Neural cell (in vitro differentiated cells): ENCODE results near the gene C1orf21. TPM values are rescaled to one million over a fixed set of nuclear protein-coding genes. Genes with fewer than 3 reads are reported as not detected.

Source experiments
- H2AFZ ChIP-seq: fragments of 200-600, 300-800 bp; sonication (generic), shearing (Covaris generic); 2 replicates; pipeline ENCODE4 v1.6.0; 2014; ENCODE audit warnings: low read depth, mild to moderate bottlenecking, antibody characterized with exemption, low read length, moderate library complexity
- H3F3A ChIP-seq: fragments of 200-600 bp; shearing (Covaris generic); 2 replicates; pipeline ENCODE4 v1.6.1; 2016; ENCODE audit warnings: mild to moderate bottlenecking, moderate library complexity, mixed read lengths, antibody characterized with exemption, low read length; ENCODE audit not compliant: insufficient read depth, poor library complexity, severe bottlenecking
- H3K27ac ChIP-seq: fragments of 200-600, 300-800 bp; sonication (generic), shearing (Covaris generic); 2 replicates; pipeline ENCODE4 v1.5.1; 2014; ENCODE audit warnings: mild to moderate bottlenecking, low read length, moderate library complexity
- H3K27me3 ChIP-seq: fragments of 300-800, 200-600 bp; sonication (generic), shearing (Covaris generic); 2 replicates; pipeline ENCODE4 v1.6.0; 2014; ENCODE audit warnings: mild to moderate bottlenecking, low read depth, low read length, moderate library complexity; ENCODE audit not compliant: insufficient read depth
- H3K36me3 ChIP-seq: fragments of 300-800, 200-600 bp; sonication (generic), shearing (Covaris generic); 2 replicates; pipeline ENCODE4 v1.5.1; 2014; ENCODE audit warnings: mild to moderate bottlenecking, antibody characterized with exemption, low read length, moderate library complexity; ENCODE audit not compliant: insufficient read depth
- H3K4me2 ChIP-seq: fragments of 300-800, 200-600 bp; sonication (generic), shearing (Covaris generic); 2 replicates; pipeline ENCODE4 v1.6.0; 2014; ENCODE audit warnings: mild to moderate bottlenecking, low read length
- H3K4me3 ChIP-seq: fragments of 300-800, 200-600 bp; sonication (generic), shearing (Covaris generic); 2 replicates; pipeline ENCODE4 v1.5.1; 2014; ENCODE audit warnings: mild to moderate bottlenecking, low read length, moderate library complexity
- H3K79me2 ChIP-seq: fragments of 200-600 bp; shearing (Covaris generic); replicated peaks from 2 replicates; pipeline ENCODE4 v1.6.0; 2014; ENCODE audit warnings: mild to moderate bottlenecking, low read length, moderate library complexity; ENCODE audit not compliant: insufficient read depth
- H3K9ac ChIP-seq: fragments of 300-800, 200-600 bp; sonication (generic), shearing (Covaris generic); 2 replicates; pipeline ENCODE4 v1.6.1; 2016; ENCODE audit warnings: mild to moderate bottlenecking, low read length, mixed read lengths
- H3K9me2 ChIP-seq: fragments of 200-600 bp; shearing (Covaris generic); 2 replicates; pipeline ENCODE4 v1.6.1; 2016; ENCODE audit warnings: mild to moderate bottlenecking, low read length, mixed read lengths; ENCODE audit not compliant: insufficient read depth
- H3K9me3 ChIP-seq: fragments of 200-600, 300-800 bp; sonication (generic), shearing (Covaris generic); 2 replicates; pipeline ENCODE4 v1.6.1; 2016; ENCODE audit warnings: mild to moderate bottlenecking, mixed run types, low read length, moderate library complexity, mixed read lengths
- H4K20me1 ChIP-seq: fragments of 200-600 bp; shearing (Covaris generic); 2 replicates; pipeline ENCODE4 v1.6.1; 2016; ENCODE audit warnings: mild to moderate bottlenecking, mixed run types; ENCODE audit not compliant: insufficient read depth
- EP300 ChIP-seq: fragments of 450-650 bp; conservative IDR thresholded peaks from 2 replicates; pipeline ENCODE4 v1.6.1; 2014; ENCODE audit warnings: antibody characterized with exemption, mild to moderate bottlenecking, moderate library complexity; ENCODE audit not compliant: poor library complexity, severe bottlenecking
- EZH2 ChIP-seq: fragments of 200-600, 300-800 bp; shearing (Covaris generic), sonication (generic); IDR thresholded peaks from 2 replicates; pipeline ENCODE4 v1.6.1; 2014; ENCODE audit warnings: antibody characterized with exemption, low read length, borderline replicate concordance, mild to moderate bottlenecking; ENCODE audit not compliant: insufficient read depth, poor library complexity, severe bottlenecking
- MXI1 ChIP-seq: fragments of 450-650 bp; conservative IDR thresholded peaks from 2 replicates; pipeline ENCODE4 v1.6.1; 2014; ENCODE audit warnings: antibody characterized with exemption, mild to moderate bottlenecking; ENCODE audit not compliant: poor library complexity, severe bottlenecking
- POLR2AphosphoS5 ChIP-seq: IDR thresholded peaks from 2 replicates; pipeline ENCODE4 v1.6.1; 2012
- RAD21 ChIP-seq: fragments of 450-650 bp; conservative IDR thresholded peaks from 2 replicates; pipeline ENCODE4 v1.6.1; 2014; ENCODE audit warnings: antibody characterized with exemption, mild to moderate bottlenecking, moderate library complexity
- REST ChIP-seq: IDR thresholded peaks from 2 replicates; pipeline ENCODE4 v1.6.1; 2012; ENCODE audit warnings: borderline replicate concordance
- SMC3 ChIP-seq: fragments of 450-650 bp; conservative IDR thresholded peaks from 2 replicates; pipeline ENCODE4 v1.6.1; 2014; ENCODE audit warnings: antibody characterized with exemption, mild to moderate bottlenecking, moderate library complexity; ENCODE audit not compliant: poor library complexity
- TAF1 ChIP-seq: IDR thresholded peaks from 2 replicates; pipeline ENCODE4 v1.6.1; 2012; ENCODE audit warnings: low read depth
- polyA plus RNA-seq: library from polyadenylated mRNA; depleted of rRNA; stranded (reverse); fragments of >200 nt; gene quantifications from 2 replicates; pipeline ENCODE4 v1.2.3, GENCODE V29; 2014
- TF ChIP-seq, protein P1 (sequence below): fragments of 450-650 bp; IDR thresholded peaks from 2 replicates; pipeline ENCODE4 v1.5.1; 2014; ENCODE audit warnings: antibody characterized with exemption, mild to moderate bottlenecking, moderate library complexity; ENCODE audit not compliant: poor library complexity, severe bottlenecking

C1orf21 gene
- polyA plus RNA-seq, 1 donor from 2014 or later: 21.1 TPM

GRCh38 chr1:184567637-184568036 is 180.8 kb downstream of the C1orf21 start:
- Histone ChIP-seq H3K9me3 (no peaks in the 10 kb centered on the region), H3K4me3 (no peak overlapping the region), H3K27ac (no peak overlapping the region), H3K36me3 (no peaks in the 10 kb centered on the region), H3F3A (no peaks in the 10 kb centered on the region), H4K20me1 (no peaks in the 10 kb centered on the region), H3K9me2 (no peaks in the 10 kb centered on the region), H3K4me2 (no peak overlapping the region), H2AFZ (no peak overlapping the region), H3K79me2 (no peaks in the 10 kb centered on the region), H3K9ac (no peak overlapping the region), H3K27me3 (no peaks in the 10 kb centered on the region)
- TF ChIP-seq EP300 (no peak), EZH2 (no peak), REST (no peak), SMC3 (no peak), TAF1 (no peak), MXI1 (no peak), POLR2AphosphoS5 (no peak), RAD21 (no peak)
- TF ChIP-seq, protein P1, sequence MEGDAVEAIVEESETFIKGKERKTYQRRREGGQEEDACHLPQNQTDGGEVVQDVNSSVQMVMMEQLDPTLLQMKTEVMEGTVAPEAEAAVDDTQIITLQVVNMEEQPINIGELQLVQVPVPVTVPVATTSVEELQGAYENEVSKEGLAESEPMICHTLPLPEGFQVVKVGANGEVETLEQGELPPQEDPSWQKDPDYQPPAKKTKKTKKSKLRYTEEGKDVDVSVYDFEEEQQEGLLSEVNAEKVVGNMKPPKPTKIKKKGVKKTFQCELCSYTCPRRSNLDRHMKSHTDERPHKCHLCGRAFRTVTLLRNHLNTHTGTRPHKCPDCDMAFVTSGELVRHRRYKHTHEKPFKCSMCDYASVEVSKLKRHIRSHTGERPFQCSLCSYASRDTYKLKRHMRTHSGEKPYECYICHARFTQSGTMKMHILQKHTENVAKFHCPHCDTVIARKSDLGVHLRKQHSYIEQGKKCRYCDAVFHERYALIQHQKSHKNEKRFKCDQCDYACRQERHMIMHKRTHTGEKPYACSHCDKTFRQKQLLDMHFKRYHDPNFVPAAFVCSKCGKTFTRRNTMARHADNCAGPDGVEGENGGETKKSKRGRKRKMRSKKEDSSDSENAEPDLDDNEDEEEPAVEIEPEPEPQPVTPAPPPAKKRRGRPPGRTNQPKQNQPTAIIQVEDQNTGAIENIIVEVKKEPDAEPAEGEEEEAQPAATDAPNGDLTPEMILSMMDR: no peak

GRCh38 chr1:184568148-184568547 is 181.3 kb downstream of the C1orf21 start:
- Histone ChIP-seq H3K27me3 (no peaks in the 10 kb centered on the region), H2AFZ (no peak overlapping the region), H3K4me3 (no peak overlapping the region), H4K20me1 (no peaks in the 10 kb centered on the region), H3K9me3 (no peaks in the 10 kb centered on the region), H3K9ac (no peak overlapping the region), H3K9me2 (no peaks in the 10 kb centered on the region), H3K36me3 (no peaks in the 10 kb centered on the region), H3K4me2 (no peak overlapping the region), H3F3A (no peaks in the 10 kb centered on the region), H3K27ac (no peak overlapping the region), H3K79me2 (no peaks in the 10 kb centered on the region)
- TF ChIP-seq TAF1: no peak
- TF ChIP-seq POLR2AphosphoS5: no peak
- TF ChIP-seq EZH2: no peak
- TF ChIP-seq MXI1: no peak
- TF ChIP-seq, protein P1: no peak
- no peak for TF ChIP-seq REST
- no peak for TF ChIP-seq EP300
- TF ChIP-seq RAD21: no peak
- TF ChIP-seq SMC3: no peak
